HepG2 (cell line): ENCODE results near the gene BNC1. TPM values are rescaled to one million over a fixed set of nuclear protein-coding genes. Genes with fewer than 3 reads are reported as not detected.

Experiments
- KIAA2018 ChIP-seq: sonication (generic); formaldehyde crosslinking; IDR thresholded peaks from 2 replicates; pipeline ENCODE4 v1.5.0; 2020; ENCODE audit warnings: mild to moderate bottlenecking, missing genetic modification reagents, borderline replicate concordance
- polyA plus RNA-seq, 8 experiments: library from polyadenylated mRNA; depleted of rRNA in 3 of 8; stranded (reverse) in 7 of 8; unstranded in 1 of 8; fragments of >200 nt; fragmentation: Illumina TruSeq in 4 of 8; extraction: Trizol in 4 of 8; gene quantifications; 2 replicates each; pipeline versions ENCODE4 v1.2.1 to v1.2.3, GENCODE V29; 2011 to 2016; ENCODE audit warnings: low read depth in 4 of 8, missing spikeins in 1 of 8, mixed read lengths in 1 of 8; ENCODE audit not compliant: insufficient read depth in 1 of 8
- total RNA-seq, 5 experiments: library from RNA; depleted of rRNA; stranded (reverse); fragments of >200 nt; fragmentation: Illumina TruSeq; extraction: Trizol; gene quantifications; 2 replicates each; pipeline ENCODE4 v1.2.3, GENCODE V29; 2016; ENCODE audit warnings: low read depth in 1 of 5
- TF ChIP-seq, protein P1 (sequence below), 2 experiments: sonication (generic) in 1 of 2; formaldehyde crosslinking in 1 of 2; IDR thresholded peaks; 2 replicates each; pipeline versions ENCODE4 v1.5.1 to v1.6.1; 2011 to 2020; ENCODE audit warnings: borderline replicate concordance in 1 of 2, low read depth in 1 of 2, low read length in 1 of 2, mild to moderate bottlenecking in 1 of 2, missing genetic modification reagents in 1 of 2, moderate library complexity in 1 of 2

Gene BNC1
- total and polyA plus RNA-seq, 2 of the 13 experiments (the other 11 are each of a cell fraction or from before 2014, with no cell fraction given): not detected

GRCh38 chr15:83276661-83277060 lies 7.8 kb downstream of the BNC1 start (continued):
- TF ChIP-seq, protein P1, sequence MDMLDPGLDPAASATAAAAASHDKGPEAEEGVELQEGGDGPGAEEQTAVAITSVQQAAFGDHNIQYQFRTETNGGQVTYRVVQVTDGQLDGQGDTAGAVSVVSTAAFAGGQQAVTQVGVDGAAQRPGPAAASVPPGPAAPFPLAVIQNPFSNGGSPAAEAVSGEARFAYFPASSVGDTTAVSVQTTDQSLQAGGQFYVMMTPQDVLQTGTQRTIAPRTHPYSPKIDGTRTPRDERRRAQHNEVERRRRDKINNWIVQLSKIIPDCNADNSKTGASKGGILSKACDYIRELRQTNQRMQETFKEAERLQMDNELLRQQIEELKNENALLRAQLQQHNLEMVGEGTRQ (IDR thresholded peaks at IDR 0.05; ENCODE audit: low read depth, low read length): no peak
- TF ChIP-seq, protein P1 (CRISPR knock-in tag; IDR thresholded peaks at IDR 0.05; ENCODE audit: borderline replicate concordance): no peak
- TF ChIP-seq KIAA2018 (CRISPR knock-in tag): no peak
